ENCODE results near the gene SCNN1A. TPM values are rescaled to one million over a fixed set of nuclear protein-coding genes. Genes with fewer than 3 reads are reported as not detected.

Gene SCNN1A
- total RNA-seq, 1 donor: under 0.01 TPM

- DNase-seq (ENCODE audit: low read depth): no peak
- TF ChIP-seq CTCF (IDR thresholded peaks at IDR 0.05; ENCODE audit: insufficient read depth, low read depth, low read length): no peak
- H3K4me3 ChIP-seq (ENCODE audit: low read depth, low read length): no peak overlapping the region
Measured at GRCh38 chr12:6416596-6416995, 41.2 kb upstream of the SCNN1A start.

GRCh38 chr12:6407236-6407954 lies 32.0 kb upstream of the SCNN1A start:
- no peak overlapping the region for H3K4me3 ChIP-seq (ENCODE audit: low read depth, low read length)
- no peak for TF ChIP-seq CTCF (IDR thresholded peaks at IDR 0.05; ENCODE audit: insufficient read depth, low read depth, low read length)
- no peak for DNase-seq (ENCODE audit: low read depth)

- no peak for TF ChIP-seq CTCF (IDR thresholded peaks at IDR 0.05; ENCODE audit: insufficient read depth, low read depth, low read length)
- no peak for DNase-seq (ENCODE audit: low read depth)
- no peak overlapping the region for H3K4me3 ChIP-seq (ENCODE audit: low read depth, low read length)
Measured at GRCh38 chr12:6405963-6406362, 30.6 kb upstream of the SCNN1A start.

- no peak for TF ChIP-seq CTCF (IDR thresholded peaks at IDR 0.05; ENCODE audit: insufficient read depth, low read depth, low read length)
- H3K4me3 ChIP-seq (ENCODE audit: low read depth, low read length): no peak overlapping the region
- DNase-seq (ENCODE audit: low read depth): no peak
Measured at GRCh38 chr12:6404390-6404789, 29.0 kb upstream of the SCNN1A start.

GRCh38 chr12:6399884-6400644 lies 24.7 kb upstream of the SCNN1A start:
- DNase-seq (ENCODE audit: low read depth): no peak
- no peak for TF ChIP-seq CTCF (IDR thresholded peaks at IDR 0.05; ENCODE audit: insufficient read depth, low read depth, low read length)
- H3K4me3 ChIP-seq (ENCODE audit: low read depth, low read length): no peak overlapping the region

GRCh38 chr12:6396031-6396430 lies 20.7 kb upstream of the SCNN1A start:
- no peak for TF ChIP-seq CTCF (IDR thresholded peaks at IDR 0.05; ENCODE audit: insufficient read depth, low read depth, low read length)
- H3K4me3 ChIP-seq (ENCODE audit: low read depth, low read length): no peak overlapping the region
- no peak for DNase-seq (ENCODE audit: low read depth)

Measured in fibroblast of villous mesenchyme (primary cell).